SK-N-SH (cell line): ENCODE results near the gene KCTD3. TPM values are rescaled to one million over a fixed set of nuclear protein-coding genes. Genes with fewer than 3 reads are reported as not detected.

Experiments used
- CTCF ChIA-PET: fragments of 300-600, 350-600 bp; formaldehyde crosslinking; extraction: SDS; loops from one replicate; lab custom pipeline; 2021; lab: Yijun Ruan, JAX
- POLR2A ChIA-PET: fragments of 350-600 bp; sonication (Branson Sonifier 250); formaldehyde crosslinking; extraction: SDS; loops from one replicate; lab custom pipeline; 2020; ENCODE audit warnings: antibody characterized with exemption, inconsistent platforms; lab: Yijun Ruan, JAX
- DNase-seq: peaks from one replicate; pipeline ENCODE4 v3.0.0; 2012
- H2AFZ ChIP-seq: fragments of 200-600 bp; sonication (generic); 2 replicates; pipeline ENCODE4 v1.8.1; 2016; ENCODE audit warnings: antibody characterized with exemption, mild to moderate bottlenecking, low read depth
- H3F3A ChIP-seq: fragments of 200-600 bp; sonication (generic); replicated peaks from 2 replicates; pipeline ENCODE3; 2016; ENCODE audit warnings: antibody characterized with exemption, mild to moderate bottlenecking; ENCODE audit not compliant: insufficient read depth
- H3K27ac ChIP-seq, 2 experiments: fragments of 200-500 bp in 1 of 2; fragments of 200-600 bp in 1 of 2; sonication (Bioruptor generic) in 1 of 2; sonication (generic), shearing (Covaris generic) in 1 of 2; 2 replicates each; pipeline versions ENCODE4 v1.5.1 to v1.6.1; 2014 to 2016; ENCODE audit warnings: low read depth in 2 of 2, inconsistent platforms in 1 of 2, low read length in 1 of 2, mild to moderate bottlenecking in 1 of 2, mixed read lengths in 1 of 2
- H3K27me3 ChIP-seq: fragments of 200-600 bp; sonication (generic), shearing (Covaris generic); 2 replicates; pipeline ENCODE4 v1.6.1; 2016; ENCODE audit warnings: mixed run types; ENCODE audit not compliant: insufficient read depth
- H3K36me3 ChIP-seq, 2 experiments: fragments of 200-500 bp in 1 of 2; fragments of 200-600 bp in 1 of 2; sonication (Bioruptor generic) in 1 of 2; sonication (generic) in 1 of 2; replicated peaks in 1 of 2; 2 replicates each; pipeline versions ENCODE3 to v1.5.1; 2014 to 2016; ENCODE audit warnings: low read length in 1 of 2, mild to moderate bottlenecking in 1 of 2; ENCODE audit not compliant: insufficient read depth in 2 of 2, control insufficient read depth in 1 of 2
- H3K4me1 ChIP-seq, 2 experiments: fragments of 200-500 bp in 1 of 2; fragments of 200-600 bp in 1 of 2; sonication (Bioruptor generic) in 1 of 2; sonication (generic), shearing (Covaris generic) in 1 of 2; 2 replicates each; pipeline versions ENCODE4 v1.5.1 to v1.6.1; 2014 to 2016; ENCODE audit warnings: low read depth in 1 of 2, low read length in 1 of 2, mixed run types in 1 of 2; ENCODE audit not compliant: insufficient read depth in 2 of 2, control insufficient read depth in 1 of 2
- H3K4me2 ChIP-seq: fragments of 200-600 bp; sonication (generic), shearing (Covaris generic); 2 replicates; pipeline ENCODE4 v1.6.1; 2017; ENCODE audit warnings: mixed run types
- H3K4me3 ChIP-seq, 2 experiments: fragments of 200-500 bp in 1 of 2; fragments of 200-600 bp in 1 of 2; sonication (Bioruptor generic) in 1 of 2; sonication (generic), shearing (Covaris generic) in 1 of 2; 2 replicates each; pipeline versions ENCODE4 v1.5.1 to v1.8.1; 2014 to 2016; ENCODE audit warnings: low read depth in 2 of 2, inconsistent platforms in 1 of 2, low read length in 1 of 2, mild to moderate bottlenecking in 1 of 2, mixed read lengths in 1 of 2, moderate library complexity in 1 of 2
- H3K79me2 ChIP-seq: fragments of 200-600 bp; sonication (generic); 2 replicates; pipeline ENCODE4 v1.8.1; 2017; ENCODE audit warnings: mild to moderate bottlenecking; ENCODE audit not compliant: insufficient read depth
- H3K9ac ChIP-seq: fragments of 200-600 bp; sonication (generic); 2 replicates; pipeline ENCODE4 v1.6.1; 2017; ENCODE audit warnings: mixed run types
- H3K9me2 ChIP-seq: fragments of 200-600 bp; sonication (generic); 2 replicates; pipeline ENCODE4 v1.6.1; 2017; ENCODE audit warnings: mixed run types
- H3K9me3 ChIP-seq: fragments of 200-600 bp; sonication (generic); 2 replicates; pipeline ENCODE4 v1.6.1; 2017; ENCODE audit warnings: mixed run types, mild to moderate bottlenecking, moderate library complexity
- H4K20me1 ChIP-seq: fragments of 200-600 bp; sonication (generic); 2 replicates; pipeline ENCODE4 v1.6.1; 2017; ENCODE audit warnings: mild to moderate bottlenecking, mixed run types; ENCODE audit not compliant: insufficient read depth
- ELF1 ChIP-seq: IDR thresholded peaks from 2 replicates; pipeline ENCODE4 v1.4.0; 2012
- FOSL2 ChIP-seq: IDR thresholded peaks from 2 replicates; pipeline ENCODE4 v1.4.0; 2012; ENCODE audit warnings: low read depth, mild to moderate bottlenecking, moderate library complexity, borderline replicate concordance
- GABPA ChIP-seq: IDR thresholded peaks from 2 replicates; pipeline ENCODE4 v1.4.0; 2012; ENCODE audit warnings: low read depth, mild to moderate bottlenecking
- MAX ChIP-seq: IDR thresholded peaks from 2 replicates; pipeline ENCODE4 v1.4.0; 2012; ENCODE audit warnings: low read depth
- MEF2A ChIP-seq: IDR thresholded peaks from 2 replicates; pipeline ENCODE4 v1.4.0; 2012; ENCODE audit warnings: low read depth, borderline replicate concordance
- MXI1 ChIP-seq: IDR thresholded peaks from 2 replicates; pipeline ENCODE4 v1.6.1; 2012; ENCODE audit warnings: mild to moderate bottlenecking, low read depth, low read length, improper control_type of control experiment
- RCOR1 ChIP-seq: fragments of 150-350 bp; IDR thresholded peaks from 2 replicates; pipeline ENCODE4 v1.6.1; 2017; ENCODE audit warnings: antibody characterized with exemption, low read length
- RXRA ChIP-seq: IDR thresholded peaks from 2 replicates; pipeline ENCODE4 v1.4.0; 2012; ENCODE audit warnings: low read depth, mild to moderate bottlenecking, borderline replicate concordance
- TEAD4 ChIP-seq: IDR thresholded peaks from 2 replicates; pipeline ENCODE4 v1.4.0; 2012; ENCODE audit warnings: mild to moderate bottlenecking, borderline replicate concordance; ENCODE audit not compliant: insufficient read depth
- USF2 ChIP-seq: fragments of 150-350 bp; IDR thresholded peaks from 2 replicates; pipeline ENCODE4 v1.6.1; 2017; ENCODE audit warnings: antibody characterized with exemption, low read length, low read depth, borderline replicate concordance
- YY1 ChIP-seq: IDR thresholded peaks from 2 replicates; pipeline ENCODE4 v1.4.0; 2012; ENCODE audit warnings: low read depth, mild to moderate bottlenecking
- WGBS: methylation state at CpG from one replicate; pipeline ENCODE4 v1.1.6; 2017; ENCODE audit warnings: low lambda C conversion rate; 5-methylcytosine and 5-hydroxymethylcytosine counted together
- polyA plus RNA-seq, 3 experiments: library from polyadenylated mRNA; depleted of rRNA; stranded (reverse); fragments of >200 nt; gene quantifications; 2 replicates each; pipeline ENCODE4 v1.2.3, GENCODE V29; 2012

KCTD3 gene
- polyA plus RNA-seq, 1 of the 3 experiments (the other 2 are of a cell fraction): 34.8 TPM

- ChIA-PET CTCF (interaction anchor here (1.4 kb wide), 1 partner anchor 838 kb away, joined by 3 read pairs; no protein-coding TSS in a partner anchor), POLR2A (no interaction called here)
- no peak overlapping the region for H3K4me3 ChIP-seq
- no peak overlapping the region for H3K9ac ChIP-seq
- H3K9me2 ChIP-seq: no peaks in the 10 kb centered on the region; the same call in 1 of the 2 replicates
- no peaks in the 10 kb centered on the region for H3K4me1 ChIP-seq
- no peak for DNase-seq
- H3K27me3 ChIP-seq: no peaks in the 10 kb centered on the region
- no peak overlapping the region for H3K4me2 ChIP-seq
- 50% methylated on average over 4 of the region's 4 CpGs for WGBS
- H3K27ac ChIP-seq: no peak overlapping the region
- no peak overlapping the region for H2AFZ ChIP-seq
- no peak for TF ChIP-seq TEAD4
- no peak for TF ChIP-seq USF2
- TF ChIP-seq RCOR1: no peak
- no peak for TF ChIP-seq RXRA
- no peak for TF ChIP-seq GABPA
- no peak for TF ChIP-seq ELF1
- no peak for TF ChIP-seq FOSL2
- no peaks in the 10 kb centered on the region; the same call in 1 of the 2 replicates for H3K9me3 ChIP-seq
- no peaks in the 10 kb centered on the region for H3K79me2 ChIP-seq
- H3F3A ChIP-seq: no peaks in the 10 kb centered on the region
- H4K20me1 ChIP-seq: no peaks in the 10 kb centered on the region
- H3K36me3 ChIP-seq: no peaks in the 10 kb centered on the region
These were observed 9.0 kb upstream of the KCTD3 start for GRCh38 chr1:215557992-215558626.

- ChIA-PET POLR2A (no interaction called here), CTCF (interaction anchor here (1.0 kb wide), 2 partner anchors 9 to 10 kb away, joined by 3 read pairs; no protein-coding TSS in a partner anchor)
- peak overlapping the region; percentile 86 to 97 for H3K4me3 ChIP-seq
- peak overlapping the region; percentile 85 to 95 for H3K27ac ChIP-seq
- H3K4me1 ChIP-seq: peaks cover 0 to 26% of the 10 kb centered on the region in 2 experiments; a peak in 3 of 4 replicates
- H3K9me3 ChIP-seq: no peaks in the 10 kb centered on the region
- H3K79me2 ChIP-seq: peaks cover 57% of the 10 kb centered on the region
- TF ChIP-seq MAX (peak; percentile 50; the same call in 1 of the 2 replicates), YY1 (peak; percentile 26; the same call in 1 of the 2 replicates), MXI1 (0 out of 2 replicates have a peak, but pooled peaks have one; percentile 36), MEF2A (no peak)
- WGBS: under 1% methylated on average over 37 of the region's 63 CpGs
- no peaks in the 10 kb centered on the region for H3K36me3 ChIP-seq
- peaks cover 21% of the 10 kb centered on the region for H3F3A ChIP-seq
- peak overlapping the region; percentile 81 for H3K4me2 ChIP-seq
- peak; percentile 77 for DNase-seq
- peak overlapping the region; percentile 97 for H2AFZ ChIP-seq
- H3K9ac ChIP-seq: peak overlapping the region; percentile 86
- peaks cover 22% of the 10 kb centered on the region for H4K20me1 ChIP-seq
- H3K9me2 ChIP-seq: no peaks in the 10 kb centered on the region
- H3K27me3 ChIP-seq: no peaks in the 10 kb centered on the region
These were observed 591 bp downstream of the KCTD3 start for GRCh38 chr1:215567491-215568298.
